OCI-LY3 (cell line): ENCODE data around the gene ZNF184.

ENCODE experiments used
- H2AFZ ChIP-seq: fragments of 200-600, 300-600 bp; shearing (Covaris generic); 2 replicates; pipeline ENCODE4 v1.6.0; 2014; ENCODE audit warnings: antibody characterized with exemption, low read depth, low read length
- H3K27ac ChIP-seq: fragments of 200-600, 300-600 bp; sonication (generic); 2 replicates; pipeline ENCODE4 v1.5.1; 2014; ENCODE audit warnings: mild to moderate bottlenecking, low read length, moderate library complexity, mixed read lengths
- H3K27me3 ChIP-seq: fragments of 200-600, 300-600 bp; sonication (generic); 2 replicates; pipeline ENCODE4 v1.6.1; 2014; ENCODE audit warnings: low read depth, low read length, mixed read lengths
- H3K36me3 ChIP-seq: fragments of 200-600, 300-600 bp; sonication (generic); replicated peaks from 2 replicates; pipeline ENCODE3; 2014; ENCODE audit warnings: low read depth, low read length, mixed read lengths
- H3K4me1 ChIP-seq: fragments of 300-600, 200-600 bp; sonication (generic); 2 replicates; pipeline ENCODE4 v1.6.1; 2014; ENCODE audit warnings: low read length, mixed read lengths
- H3K4me2 ChIP-seq: fragments of 200-600, 300-600 bp; sonication (generic); 2 replicates; pipeline ENCODE4 v1.6.1; 2014; ENCODE audit warnings: low read length, mixed read lengths
- H3K4me3 ChIP-seq: fragments of 300-600, 200-600 bp; sonication (generic); 2 replicates; pipeline ENCODE4 v1.5.1; 2014; ENCODE audit warnings: antibody characterized with exemption, mild to moderate bottlenecking, low read length, moderate library complexity
- H3K79me2 ChIP-seq: fragments of 300-600, 200-600 bp; shearing (Covaris generic); 2 replicates; pipeline ENCODE4 v1.6.1; 2014; ENCODE audit warnings: mild to moderate bottlenecking, low read length, mixed read lengths
- H3K9ac ChIP-seq: fragments of 300-600, 200-600 bp; shearing (Covaris generic); 2 replicates; pipeline ENCODE4 v1.6.0; 2014; ENCODE audit warnings: mild to moderate bottlenecking, low read length, moderate library complexity
- H3K9me3 ChIP-seq: fragments of 200-600, 300-600 bp; shearing (Covaris generic); 2 replicates; pipeline ENCODE4 v1.6.1; 2014; ENCODE audit warnings: low read length, mixed read lengths; ENCODE audit not compliant: insufficient read depth
- H4K20me1 ChIP-seq: fragments of 200-600, 300-600 bp; sonication (generic); 2 replicates; pipeline ENCODE4 v1.6.1; 2016; ENCODE audit warnings: low read length, mixed read lengths; ENCODE audit not compliant: insufficient read depth
- EZH2phosphoT487 ChIP-seq: fragments of 200-600 bp; shearing (Covaris generic); IDR thresholded peaks from 2 replicates; pipeline ENCODE4 v1.6.1; 2018; ENCODE audit warnings: antibody characterized with exemption, mixed run types, low read depth
- TF ChIP-seq, protein P1 (sequence below): fragments of 200-600, 300-600 bp; sonication (generic); IDR thresholded peaks from 2 replicates; pipeline ENCODE4 v1.5.1; 2014; ENCODE audit warnings: antibody characterized with exemption, low read length, low read depth

The ZNF184 gene

DNA sequence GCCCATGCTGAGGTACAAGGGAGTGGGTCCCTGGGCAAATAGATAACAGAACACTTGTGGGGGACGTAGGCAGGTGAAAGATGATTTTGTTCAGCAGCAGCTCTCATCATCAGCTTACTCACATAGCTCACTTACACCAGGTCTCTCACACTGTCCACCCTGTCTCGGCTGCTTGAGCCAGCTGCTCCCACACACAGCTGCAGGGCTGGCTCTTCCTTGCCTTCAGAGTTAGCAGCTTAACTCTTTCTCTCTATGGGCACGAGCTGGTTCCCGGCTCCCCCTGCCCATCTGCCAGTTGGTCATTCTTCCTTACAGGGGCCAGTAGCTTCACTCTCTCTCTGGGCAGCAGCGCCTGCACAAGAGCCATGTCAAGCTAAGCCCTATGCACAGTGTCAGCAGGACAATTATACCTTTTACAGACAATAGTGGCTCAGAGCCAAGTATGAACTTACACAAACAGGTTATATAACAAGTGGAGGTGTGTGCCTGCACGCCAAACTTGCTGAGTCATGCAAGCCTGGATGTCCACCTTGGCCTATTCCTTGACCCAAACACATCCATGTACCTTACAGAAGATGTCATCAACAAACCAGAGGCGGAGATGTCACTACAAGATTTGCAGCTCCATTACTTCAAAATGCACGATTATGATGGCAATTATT is 65.6 kb downstream of the ZNF184 start:
- Histone ChIP-seq H3K9me3 (no peaks in the 10 kb centered on the region), H3K79me2 (no peaks in the 10 kb centered on the region), H3K27ac (no peak overlapping the region), H3K36me3 (no peaks in the 10 kb centered on the region), H4K20me1 (no peaks in the 10 kb centered on the region), H3K9ac (no peak overlapping the region), H3K4me1 (no peaks in the 10 kb centered on the region), H2AFZ (no peak overlapping the region), H3K27me3 (no peaks in the 10 kb centered on the region), H3K4me2 (no peak overlapping the region), H3K4me3 (no peak overlapping the region)
- no peak for TF ChIP-seq EZH2phosphoT487
- TF ChIP-seq, protein P1, sequence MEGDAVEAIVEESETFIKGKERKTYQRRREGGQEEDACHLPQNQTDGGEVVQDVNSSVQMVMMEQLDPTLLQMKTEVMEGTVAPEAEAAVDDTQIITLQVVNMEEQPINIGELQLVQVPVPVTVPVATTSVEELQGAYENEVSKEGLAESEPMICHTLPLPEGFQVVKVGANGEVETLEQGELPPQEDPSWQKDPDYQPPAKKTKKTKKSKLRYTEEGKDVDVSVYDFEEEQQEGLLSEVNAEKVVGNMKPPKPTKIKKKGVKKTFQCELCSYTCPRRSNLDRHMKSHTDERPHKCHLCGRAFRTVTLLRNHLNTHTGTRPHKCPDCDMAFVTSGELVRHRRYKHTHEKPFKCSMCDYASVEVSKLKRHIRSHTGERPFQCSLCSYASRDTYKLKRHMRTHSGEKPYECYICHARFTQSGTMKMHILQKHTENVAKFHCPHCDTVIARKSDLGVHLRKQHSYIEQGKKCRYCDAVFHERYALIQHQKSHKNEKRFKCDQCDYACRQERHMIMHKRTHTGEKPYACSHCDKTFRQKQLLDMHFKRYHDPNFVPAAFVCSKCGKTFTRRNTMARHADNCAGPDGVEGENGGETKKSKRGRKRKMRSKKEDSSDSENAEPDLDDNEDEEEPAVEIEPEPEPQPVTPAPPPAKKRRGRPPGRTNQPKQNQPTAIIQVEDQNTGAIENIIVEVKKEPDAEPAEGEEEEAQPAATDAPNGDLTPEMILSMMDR: no peak

DNA sequence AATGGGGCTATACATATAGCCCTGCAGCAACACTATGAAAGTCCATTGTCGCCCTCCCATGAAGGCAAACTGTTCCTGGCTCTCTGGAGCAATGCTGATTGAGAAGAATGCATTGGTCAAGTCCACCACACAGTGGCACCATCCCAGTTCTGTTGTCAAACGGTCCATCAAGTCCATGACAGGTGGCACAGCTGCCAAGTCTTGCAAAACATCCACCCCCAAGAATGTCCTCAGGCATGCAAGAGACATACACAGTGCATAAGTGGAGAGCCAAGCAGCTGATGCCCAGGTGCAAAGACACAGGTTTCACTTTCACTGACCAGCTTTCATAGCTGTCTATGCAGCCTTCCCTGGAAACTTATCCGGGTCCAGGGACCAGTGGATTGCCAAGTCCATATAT is 66.8 kb downstream of the ZNF184 start:
- no peak overlapping the region for H3K4me3 ChIP-seq
- H3K4me1 ChIP-seq: no peaks in the 10 kb centered on the region
- H3K4me2 ChIP-seq: no peak overlapping the region
- no peaks in the 10 kb centered on the region for H4K20me1 ChIP-seq
- no peak overlapping the region for H3K27ac ChIP-seq
- H3K36me3 ChIP-seq: peaks cover under 1% of the 10 kb centered on the region
- TF ChIP-seq, protein P1: no peak
- no peak for TF ChIP-seq EZH2phosphoT487
- no peaks in the 10 kb centered on the region for H3K27me3 ChIP-seq
- no peak overlapping the region for H2AFZ ChIP-seq
- H3K9ac ChIP-seq: no peak overlapping the region
- H3K79me2 ChIP-seq: no peaks in the 10 kb centered on the region
- no peaks in the 10 kb centered on the region for H3K9me3 ChIP-seq

DNA sequence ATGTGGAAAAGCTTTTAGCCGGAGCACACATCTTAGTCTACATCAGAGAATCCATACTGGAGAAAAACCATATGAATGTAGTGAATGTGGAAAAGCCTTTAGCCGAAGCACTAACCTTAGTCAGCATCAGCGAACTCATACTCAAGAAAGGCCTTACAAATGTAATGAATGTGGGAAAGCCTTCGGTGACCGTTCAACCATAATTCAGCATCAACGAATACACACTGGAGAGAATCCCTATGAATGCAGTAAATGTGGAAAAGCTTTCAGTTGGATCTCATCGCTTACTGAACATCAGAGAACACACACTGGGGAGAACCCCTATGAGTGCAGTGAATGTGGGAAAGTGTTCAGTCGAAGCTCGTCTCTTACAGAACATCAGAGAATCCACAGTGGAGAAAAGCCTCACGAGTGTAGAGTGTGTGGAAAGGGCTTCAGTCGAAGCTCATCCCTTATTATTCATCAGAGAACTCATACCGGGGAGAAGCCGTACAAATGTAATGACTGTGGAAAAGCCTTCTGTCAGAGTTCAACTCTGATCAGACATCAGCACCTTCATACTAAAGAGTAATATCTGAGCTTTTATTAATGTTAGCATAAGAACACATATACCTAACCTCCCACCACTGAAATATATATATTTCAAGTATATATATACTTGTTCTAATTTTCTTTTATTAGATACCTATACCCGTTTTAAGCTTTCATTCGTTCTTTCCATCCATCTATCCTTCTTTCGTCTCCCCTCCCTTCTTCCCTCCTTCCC is 71.8 kb downstream of the ZNF184 start:
- no peaks in the 10 kb centered on the region for H4K20me1 ChIP-seq
- TF ChIP-seq, protein P1: no peak
- TF ChIP-seq EZH2phosphoT487: no peak
- H3K36me3 ChIP-seq: peaks cover 17% of the 10 kb centered on the region
- H3K27ac ChIP-seq: no peak overlapping the region
- no peaks in the 10 kb centered on the region for H3K27me3 ChIP-seq
- no peaks in the 10 kb centered on the region for H3K4me1 ChIP-seq
- H2AFZ ChIP-seq: no peak overlapping the region
- no peak overlapping the region for H3K4me2 ChIP-seq
- H3K9me3 ChIP-seq: no peaks in the 10 kb centered on the region
- no peak overlapping the region for H3K4me3 ChIP-seq
- no peaks in the 10 kb centered on the region for H3K79me2 ChIP-seq
- no peak overlapping the region for H3K9ac ChIP-seq
